Right atrium auricular region (tissue), 2 donors: Measurements from ENCODE around the gene ZFR2. TPM values are rescaled to one million over a fixed set of nuclear protein-coding genes. Genes with fewer than 3 reads are reported as not detected.
"Not testable (repeated sequence)": the region's sequence is repeated elsewhere in the genome, so short reads cannot be mapped to it uniquely, and the experiment has no call there.

Experiments used
- DNase-seq: peaks from one replicate; pipeline ENCODE4 v3.0.0-alpha.2; 2019; ENCODE audit warnings: low spot score
- H3K27ac ChIP-seq, 2 donors: fragments of 200-600 bp; sonication (generic); 1 replicate in 1 of 2; 2 replicates in 1 of 2; pipeline ENCODE4 v1.5.1; 2016 to 2019
- H3K27me3 ChIP-seq, 2 donors: fragments of 200-600 bp; sonication (generic); one replicate each; pipeline versions ENCODE4 v1.5.1 to v1.6.0; 2017 to 2019
- H3K36me3 ChIP-seq: fragments of 200-600 bp; sonication (generic); one replicate; pipeline ENCODE4 v1.5.1; 2016
- H3K4me1 ChIP-seq, 2 donors: fragments of 200-600 bp; sonication (generic); one replicate each; pipeline versions ENCODE4 v1.5.1 to v1.6.0; 2017 to 2019
- H3K4me3 ChIP-seq, 2 donors: fragments of 200-600 bp; sonication (generic); 1 replicate in 1 of 2; 2 replicates in 1 of 2; pipeline ENCODE4 v1.5.1; 2017 to 2019; ENCODE audit warnings: mild to moderate bottlenecking in 1 of 2, moderate library complexity in 1 of 2
- H3K9me3 ChIP-seq, 2 donors: fragments of 200-600 bp; sonication (generic); one replicate each; pipeline ENCODE4 v1.5.1; 2019
- total RNA-seq, 2 donors: library from RNA; depleted of rRNA; stranded (reverse); fragments of >200 nt; gene quantifications; one replicate each; pipeline ENCODE4 v1.1.0, GENCODE V29; 2016
- TF ChIP-seq, protein P1 (sequence below), 2 donors: fragments of 200-600 bp; sonication (generic); IDR thresholded peaks; one replicate each; pipeline ENCODE4 v1.5.1; 2019; ENCODE audit warnings: antibody characterized with exemption in 2 of 2

The ZFR2 gene
- total RNA-seq, 2 donors from 2014 or later, result not detected

DNA sequence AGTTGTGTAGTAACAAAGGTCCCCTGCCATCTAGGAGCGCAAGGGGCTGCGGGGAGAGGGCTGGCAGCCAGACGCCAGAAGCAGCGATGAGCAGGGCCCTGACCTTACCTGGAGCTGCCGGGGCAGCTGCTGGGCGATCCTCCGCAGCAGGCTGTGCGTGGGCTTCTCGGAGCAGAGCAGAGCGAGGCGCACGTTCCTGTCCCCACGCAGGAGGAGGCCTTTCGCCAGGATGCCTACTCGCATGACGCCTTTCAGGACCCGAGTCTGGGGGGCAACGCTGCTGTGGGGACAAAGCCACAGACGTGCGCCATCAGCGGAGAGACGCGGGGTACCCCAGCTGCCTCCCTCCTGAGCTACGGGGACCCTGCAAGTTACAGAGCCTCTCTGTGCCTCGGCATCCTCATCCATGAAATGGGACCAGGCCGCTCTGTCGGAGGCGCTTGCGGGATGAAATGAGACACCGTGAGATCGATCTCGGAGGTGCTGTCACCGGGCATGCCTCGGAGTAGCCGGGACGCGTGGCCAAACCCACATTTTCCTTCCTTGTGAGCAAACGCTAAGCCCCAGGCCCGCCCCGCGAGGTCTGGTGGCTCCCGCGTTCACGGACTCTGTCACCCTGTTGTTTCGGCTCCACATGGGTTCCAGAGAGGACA lies 52.1 kb downstream of the ZFR2 start:
- H3K4me1 ChIP-seq, result peaks cover 0 to 11% of the 10 kb centered on the region in 2 donors
- no peak for DNase-seq
- no peak overlapping the region for H3K27ac ChIP-seq
- H3K9me3 ChIP-seq, result no peaks in the 10 kb centered on the region
- TF ChIP-seq, protein P1, sequence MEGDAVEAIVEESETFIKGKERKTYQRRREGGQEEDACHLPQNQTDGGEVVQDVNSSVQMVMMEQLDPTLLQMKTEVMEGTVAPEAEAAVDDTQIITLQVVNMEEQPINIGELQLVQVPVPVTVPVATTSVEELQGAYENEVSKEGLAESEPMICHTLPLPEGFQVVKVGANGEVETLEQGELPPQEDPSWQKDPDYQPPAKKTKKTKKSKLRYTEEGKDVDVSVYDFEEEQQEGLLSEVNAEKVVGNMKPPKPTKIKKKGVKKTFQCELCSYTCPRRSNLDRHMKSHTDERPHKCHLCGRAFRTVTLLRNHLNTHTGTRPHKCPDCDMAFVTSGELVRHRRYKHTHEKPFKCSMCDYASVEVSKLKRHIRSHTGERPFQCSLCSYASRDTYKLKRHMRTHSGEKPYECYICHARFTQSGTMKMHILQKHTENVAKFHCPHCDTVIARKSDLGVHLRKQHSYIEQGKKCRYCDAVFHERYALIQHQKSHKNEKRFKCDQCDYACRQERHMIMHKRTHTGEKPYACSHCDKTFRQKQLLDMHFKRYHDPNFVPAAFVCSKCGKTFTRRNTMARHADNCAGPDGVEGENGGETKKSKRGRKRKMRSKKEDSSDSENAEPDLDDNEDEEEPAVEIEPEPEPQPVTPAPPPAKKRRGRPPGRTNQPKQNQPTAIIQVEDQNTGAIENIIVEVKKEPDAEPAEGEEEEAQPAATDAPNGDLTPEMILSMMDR (IDR thresholded peaks at IDR 0.05), result no peak
- no peak overlapping the region for H3K4me3 ChIP-seq
- no peaks in the 10 kb centered on the region for H3K27me3 ChIP-seq
- H3K36me3 ChIP-seq, result no peaks in the 10 kb centered on the region

DNA sequence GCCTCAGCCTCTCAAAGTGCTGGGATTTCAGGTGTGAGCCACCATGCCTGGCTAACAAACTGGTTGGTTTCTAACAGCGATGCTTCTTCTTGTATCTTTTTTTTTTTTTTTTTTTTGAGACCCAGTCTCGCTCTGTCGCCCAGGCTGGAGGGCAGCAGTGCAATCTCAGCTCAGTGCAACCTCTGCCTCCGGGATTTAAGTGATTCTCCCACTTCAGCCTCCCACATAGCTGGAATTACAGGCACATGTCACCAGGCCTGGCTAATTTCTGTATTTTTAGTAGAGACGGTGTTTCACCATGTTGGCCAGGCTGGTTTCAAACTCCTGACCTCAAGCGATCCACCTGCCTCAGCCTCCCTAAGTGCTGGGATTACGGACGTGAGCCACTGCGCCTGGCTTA lies 52.7 kb downstream of the ZFR2 start:
- not testable (repeated sequence) for H3K27me3 ChIP-seq, H3K9me3 ChIP-seq, DNase-seq, H3K27ac ChIP-seq, H3K36me3 ChIP-seq, H3K4me3 ChIP-seq
- H3K4me1 ChIP-seq, result peaks cover 0 to 11% of the 10 kb centered on the region in 2 donors

DNA sequence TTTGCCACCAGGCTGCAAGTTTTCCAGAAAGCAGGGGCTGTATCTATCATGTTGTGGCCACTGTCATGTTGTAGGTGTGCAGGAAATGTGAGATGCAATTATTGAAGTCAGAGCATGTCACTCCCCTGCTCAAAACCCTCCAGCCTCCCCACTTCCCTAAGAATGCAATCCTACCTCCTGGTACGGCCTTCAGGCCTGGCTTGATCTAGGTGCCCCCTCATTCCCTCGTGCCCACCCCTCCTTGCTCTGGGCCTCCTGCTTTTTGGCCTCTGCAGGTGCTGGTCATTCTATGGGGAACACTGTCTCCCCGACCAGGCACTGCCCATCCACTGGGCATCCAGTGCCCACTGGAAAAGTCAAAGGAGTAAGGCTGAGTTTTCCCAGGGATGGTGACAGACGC lies 54.2 kb downstream of the ZFR2 start:
- DNase-seq, result no peak
- TF ChIP-seq, protein P1 (IDR thresholded peaks at IDR 0.05), result no peak
- H3K4me3 ChIP-seq, result no peak overlapping the region
- no peaks in the 10 kb centered on the region for H3K9me3 ChIP-seq
- H3K4me1 ChIP-seq, result peaks cover 0 to 11% of the 10 kb centered on the region in 2 donors
- no peaks in the 10 kb centered on the region for H3K36me3 ChIP-seq
- no peak overlapping the region for H3K27ac ChIP-seq
- no peaks in the 10 kb centered on the region for H3K27me3 ChIP-seq

DNA sequence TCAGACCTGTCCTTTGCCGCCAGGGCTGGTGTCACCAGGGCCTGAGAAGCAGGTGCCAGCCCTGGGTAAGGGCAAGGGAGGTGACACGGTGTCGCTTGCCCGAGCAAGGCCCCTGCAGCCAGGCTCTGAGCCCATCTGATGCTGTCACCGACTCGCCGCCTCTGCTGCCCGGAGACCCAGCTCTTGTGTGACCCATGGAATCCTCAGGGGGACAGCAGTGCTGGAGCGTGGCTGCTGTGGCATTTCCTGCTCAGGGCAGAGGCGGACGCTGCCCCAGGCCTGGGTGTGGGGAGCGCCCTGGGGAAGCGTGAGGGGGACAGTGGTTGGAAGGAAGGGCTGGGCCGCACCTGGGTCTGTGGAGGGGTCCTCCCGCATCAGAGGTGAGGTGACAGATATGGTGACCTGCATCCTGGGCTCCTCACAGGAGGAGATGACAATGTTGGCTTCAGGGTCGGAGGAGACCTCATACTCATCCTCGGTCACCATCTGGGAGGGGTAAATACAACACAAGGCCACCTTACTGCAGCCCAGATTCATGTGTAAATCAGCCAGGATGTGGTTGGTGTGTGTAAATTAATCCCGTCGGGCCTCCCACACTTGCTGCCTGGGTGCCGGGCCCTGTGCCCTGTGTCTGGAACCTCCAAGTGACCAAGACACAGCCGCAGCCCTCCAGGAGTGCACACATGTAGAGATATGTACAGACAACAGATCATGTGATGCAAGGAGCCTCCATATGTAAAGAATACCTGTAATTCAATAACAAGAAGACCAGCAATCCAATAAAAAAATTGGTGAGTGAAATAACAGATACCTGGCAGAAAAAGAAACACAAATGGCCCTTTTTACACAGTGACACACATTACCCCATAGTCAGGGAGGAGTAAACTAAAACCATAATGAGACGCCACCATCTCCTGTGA lies 55.1 kb downstream of the ZFR2 start:
- no peak for DNase-seq
- TF ChIP-seq, protein P1 (IDR thresholded peaks at IDR 0.05), result no peak
- Histone ChIP-seq H3K4me3 (no peak overlapping the region), H3K9me3 (no peaks in the 10 kb centered on the region), H3K36me3 (no peaks in the 10 kb centered on the region), H3K4me1 (peaks cover 0 to 11% of the 10 kb centered on the region in 2 donors), H3K27me3 (no peaks in the 10 kb centered on the region), H3K27ac (peak overlapping the region in 1 of 2 donors; percentile 10)

DNA sequence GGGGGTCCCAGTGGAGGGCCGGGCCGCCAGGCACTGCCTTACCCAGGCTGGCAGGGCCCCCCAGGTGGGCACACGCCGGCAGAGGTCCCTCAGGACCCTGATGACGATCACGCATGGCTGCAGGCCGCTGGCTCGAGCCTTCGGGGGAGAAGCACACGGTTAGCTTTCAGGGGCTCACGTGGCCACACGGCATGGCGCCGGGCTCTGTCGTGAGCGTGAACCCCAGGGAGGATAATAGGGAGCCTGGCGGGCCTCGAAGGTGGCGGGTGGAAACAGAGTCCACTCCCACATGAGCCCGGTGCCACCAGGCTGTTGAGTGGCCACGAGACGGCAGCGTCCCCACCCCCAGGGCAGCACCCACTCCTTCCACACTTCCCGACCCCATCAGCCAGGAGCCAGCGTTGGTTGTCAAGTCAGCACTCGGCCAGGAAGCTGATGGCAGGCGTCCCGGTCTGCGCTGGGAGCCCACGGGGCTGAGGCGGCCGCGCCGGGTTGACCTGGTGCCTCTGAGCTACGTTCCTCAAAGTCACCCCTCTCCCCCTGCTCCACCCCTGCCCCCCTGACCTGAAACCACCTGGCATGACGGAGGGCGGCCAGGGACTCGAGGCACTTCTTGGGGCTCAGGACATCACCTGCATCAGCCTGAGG lies 58.0 kb downstream of the ZFR2 start:
- TF ChIP-seq, protein P1 (IDR thresholded peaks at IDR 0.05), result no peak
- Histone ChIP-seq H3K36me3 (no peaks in the 10 kb centered on the region), H3K27ac (no peak overlapping the region)

More for the DNA sequence above, 58.0 kb downstream of the ZFR2 start:
- no peak for DNase-seq
- Histone ChIP-seq H3K4me3 (no peak overlapping the region), H3K4me1 (peaks cover 0 to 11% of the 10 kb centered on the region in 2 donors), H3K9me3 (no peaks in the 10 kb centered on the region), H3K27me3 (no peaks in the 10 kb centered on the region)
